Measurements from ENCODE around the gene MGP. TPM values are rescaled to one million over a fixed set of nuclear protein-coding genes. Genes with fewer than 3 reads are reported as not detected.

Gene MGP
- polyA plus RNA-seq, 1 donor from 2014 or later, result 0.90 TPM

- Histone ChIP-seq H3K9me3 (ENCODE audit: low read length) (no peaks in the 10 kb centered on the region), H3K27me3 (ENCODE audit: insufficient read depth, low read depth, low read length) (no peaks in the 10 kb centered on the region), H4K20me1 (ENCODE audit: insufficient read depth) (no peaks in the 10 kb centered on the region), H3K79me2 (replicated peaks; ENCODE audit: insufficient read depth, low read length) (no peaks in the 10 kb centered on the region), H3F3A (ENCODE audit: insufficient read depth, low read length, poor library complexity, severe bottlenecking) (no peaks in the 10 kb centered on the region), H3K9me2 (ENCODE audit: insufficient read depth, low read length) (no peaks in the 10 kb centered on the region), H3K27ac (ENCODE audit: low read length) (no peak overlapping the region), H2AFZ (ENCODE audit: low read depth, low read length) (no peak overlapping the region), H3K9ac (ENCODE audit: low read length) (no peak overlapping the region), H3K4me3 (ENCODE audit: low read length) (no peak overlapping the region), H3K4me2 (ENCODE audit: low read length) (no peak overlapping the region), H3K36me3 (ENCODE audit: insufficient read depth, low read length) (no peaks in the 10 kb centered on the region)
- no peak for TF ChIP-seq TAF1 (IDR thresholded peaks at IDR 0.05; ENCODE audit: low read depth)
- TF ChIP-seq MXI1 (conservative IDR thresholded peaks at IDR 0.05; ENCODE audit: poor library complexity, severe bottlenecking), result no peak
- TF ChIP-seq EP300 (conservative IDR thresholded peaks at IDR 0.05; ENCODE audit: poor library complexity, severe bottlenecking), result no peak
- no peak for TF ChIP-seq CTCF (IDR thresholded peaks at IDR 0.05; ENCODE audit: poor library complexity, severe bottlenecking)
- no peak for TF ChIP-seq EZH2 (IDR thresholded peaks at IDR 0.05; ENCODE audit: borderline replicate concordance, insufficient read depth, low read length, poor library complexity, severe bottlenecking)
- no peak for TF ChIP-seq RAD21 (conservative IDR thresholded peaks at IDR 0.05)
These were observed 45.7 kb upstream of the MGP start for GRCh38 chr12:14931359-14931758.

- no peak for TF ChIP-seq SMC3 (conservative IDR thresholded peaks at IDR 0.05; ENCODE audit: poor library complexity)
- no peak for TF ChIP-seq EZH2 (IDR thresholded peaks at IDR 0.05; ENCODE audit: borderline replicate concordance, insufficient read depth, low read length, poor library complexity, severe bottlenecking)
- no peak for TF ChIP-seq MXI1 (conservative IDR thresholded peaks at IDR 0.05; ENCODE audit: poor library complexity, severe bottlenecking)
- no peak for TF ChIP-seq RAD21 (conservative IDR thresholded peaks at IDR 0.05)
- TF ChIP-seq, protein P1, sequence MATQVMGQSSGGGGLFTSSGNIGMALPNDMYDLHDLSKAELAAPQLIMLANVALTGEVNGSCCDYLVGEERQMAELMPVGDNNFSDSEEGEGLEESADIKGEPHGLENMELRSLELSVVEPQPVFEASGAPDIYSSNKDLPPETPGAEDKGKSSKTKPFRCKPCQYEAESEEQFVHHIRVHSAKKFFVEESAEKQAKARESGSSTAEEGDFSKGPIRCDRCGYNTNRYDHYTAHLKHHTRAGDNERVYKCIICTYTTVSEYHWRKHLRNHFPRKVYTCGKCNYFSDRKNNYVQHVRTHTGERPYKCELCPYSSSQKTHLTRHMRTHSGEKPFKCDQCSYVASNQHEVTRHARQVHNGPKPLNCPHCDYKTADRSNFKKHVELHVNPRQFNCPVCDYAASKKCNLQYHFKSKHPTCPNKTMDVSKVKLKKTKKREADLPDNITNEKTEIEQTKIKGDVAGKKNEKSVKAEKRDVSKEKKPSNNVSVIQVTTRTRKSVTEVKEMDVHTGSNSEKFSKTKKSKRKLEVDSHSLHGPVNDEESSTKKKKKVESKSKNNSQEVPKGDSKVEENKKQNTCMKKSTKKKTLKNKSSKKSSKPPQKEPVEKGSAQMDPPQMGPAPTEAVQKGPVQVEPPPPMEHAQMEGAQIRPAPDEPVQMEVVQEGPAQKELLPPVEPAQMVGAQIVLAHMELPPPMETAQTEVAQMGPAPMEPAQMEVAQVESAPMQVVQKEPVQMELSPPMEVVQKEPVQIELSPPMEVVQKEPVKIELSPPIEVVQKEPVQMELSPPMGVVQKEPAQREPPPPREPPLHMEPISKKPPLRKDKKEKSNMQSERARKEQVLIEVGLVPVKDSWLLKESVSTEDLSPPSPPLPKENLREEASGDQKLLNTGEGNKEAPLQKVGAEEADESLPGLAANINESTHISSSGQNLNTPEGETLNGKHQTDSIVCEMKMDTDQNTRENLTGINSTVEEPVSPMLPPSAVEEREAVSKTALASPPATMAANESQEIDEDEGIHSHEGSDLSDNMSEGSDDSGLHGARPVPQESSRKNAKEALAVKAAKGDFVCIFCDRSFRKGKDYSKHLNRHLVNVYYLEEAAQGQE (IDR thresholded peaks at IDR 0.05; ENCODE audit: borderline replicate concordance), result no peak
- TF ChIP-seq TAF1 (IDR thresholded peaks at IDR 0.05; ENCODE audit: low read depth), result no peak
- no peak for TF ChIP-seq EP300 (conservative IDR thresholded peaks at IDR 0.05; ENCODE audit: poor library complexity, severe bottlenecking)
- no peak for TF ChIP-seq POLR2AphosphoS5 (IDR thresholded peaks at IDR 0.05)
- Histone ChIP-seq H3K4me3 (ENCODE audit: low read length) (no peak overlapping the region), H3K36me3 (ENCODE audit: insufficient read depth, low read length) (no peaks in the 10 kb centered on the region), H3K9me3 (ENCODE audit: low read length) (no peaks in the 10 kb centered on the region), H3K4me2 (ENCODE audit: low read length) (no peak overlapping the region), H2AFZ (ENCODE audit: low read depth, low read length) (no peak overlapping the region), H4K20me1 (ENCODE audit: insufficient read depth) (no peaks in the 10 kb centered on the region), H3F3A (ENCODE audit: insufficient read depth, low read length, poor library complexity, severe bottlenecking) (no peaks in the 10 kb centered on the region), H3K9ac (ENCODE audit: low read length) (no peak overlapping the region), H3K27ac (ENCODE audit: low read length) (no peak overlapping the region), H3K79me2 (replicated peaks; ENCODE audit: insufficient read depth, low read length) (no peaks in the 10 kb centered on the region), H3K9me2 (ENCODE audit: insufficient read depth, low read length) (no peaks in the 10 kb centered on the region), H3K27me3 (ENCODE audit: insufficient read depth, low read depth, low read length) (no peaks in the 10 kb centered on the region)
These were observed 44.6 kb upstream of the MGP start for GRCh38 chr12:14930299-14930698.
